GM03348 (cell line): Measurements from ENCODE around the gene ZNF407.

Source experiments
- DNase-seq: peaks from one replicate; pipeline ENCODE4 v3.0.0; 2012; ENCODE audit warnings: low spot score

The ZNF407 gene

DNA sequence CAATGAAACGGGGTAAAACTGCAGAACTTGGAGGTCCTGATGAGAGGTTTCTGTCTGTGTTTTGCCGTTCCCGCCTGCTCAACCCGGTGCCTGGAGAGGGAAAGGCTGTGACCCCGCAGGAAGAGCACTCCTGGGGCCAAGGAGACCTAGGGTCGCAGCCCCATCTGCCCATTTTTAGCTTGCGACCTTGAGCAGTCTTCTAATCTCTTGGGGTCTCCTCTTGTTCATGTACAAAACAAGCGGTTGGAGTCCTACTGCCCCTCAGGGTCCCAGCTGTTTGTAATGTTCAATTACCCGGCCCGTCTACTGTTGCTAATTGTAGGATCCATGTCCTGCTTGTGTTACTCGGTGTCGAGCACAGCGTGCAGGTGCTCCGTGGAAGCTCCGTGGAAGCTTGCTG lies 506.8 kb downstream of the ZNF407 start:
- DNase-seq, result no peak

DNA sequence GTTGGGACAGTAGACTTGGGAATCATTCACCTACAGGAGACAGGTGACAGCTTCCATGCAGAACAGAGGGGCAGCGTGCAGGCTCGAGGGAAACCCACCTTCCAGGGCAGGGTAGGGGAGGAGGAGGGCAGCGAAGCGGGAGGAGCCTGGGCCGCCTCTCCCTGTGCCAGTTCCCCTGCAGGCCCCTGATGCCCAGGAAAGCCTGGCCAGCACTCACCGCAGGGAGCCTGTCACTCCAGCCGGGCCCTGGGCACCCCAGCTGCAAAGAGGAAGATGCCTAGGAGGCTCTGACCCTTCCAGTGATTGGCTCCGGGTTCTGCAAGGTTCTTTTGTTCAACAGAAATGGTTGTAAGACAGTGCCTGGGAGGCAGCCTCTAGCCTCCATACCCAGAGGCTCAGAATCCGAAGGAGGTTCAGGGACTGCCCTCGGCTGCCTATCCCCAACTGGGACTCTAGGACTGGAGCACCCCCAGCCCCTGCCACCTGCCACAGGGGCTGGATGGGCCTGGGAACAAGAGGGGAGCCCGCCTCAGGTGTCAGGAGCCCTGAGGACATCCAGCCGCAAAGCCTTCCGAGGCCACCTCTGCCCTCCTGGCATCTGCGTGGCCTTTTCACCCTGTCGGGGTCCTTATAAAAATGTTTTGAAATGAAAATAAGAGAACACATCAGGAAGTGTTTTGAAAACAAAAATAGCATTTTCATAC lies 508.0 kb downstream of the ZNF407 start:
- no peak for DNase-seq

- no peak for DNase-seq
These were observed 509.1 kb downstream of the ZNF407 start for GRCh38 chr18:75106746-75107145.

DNA sequence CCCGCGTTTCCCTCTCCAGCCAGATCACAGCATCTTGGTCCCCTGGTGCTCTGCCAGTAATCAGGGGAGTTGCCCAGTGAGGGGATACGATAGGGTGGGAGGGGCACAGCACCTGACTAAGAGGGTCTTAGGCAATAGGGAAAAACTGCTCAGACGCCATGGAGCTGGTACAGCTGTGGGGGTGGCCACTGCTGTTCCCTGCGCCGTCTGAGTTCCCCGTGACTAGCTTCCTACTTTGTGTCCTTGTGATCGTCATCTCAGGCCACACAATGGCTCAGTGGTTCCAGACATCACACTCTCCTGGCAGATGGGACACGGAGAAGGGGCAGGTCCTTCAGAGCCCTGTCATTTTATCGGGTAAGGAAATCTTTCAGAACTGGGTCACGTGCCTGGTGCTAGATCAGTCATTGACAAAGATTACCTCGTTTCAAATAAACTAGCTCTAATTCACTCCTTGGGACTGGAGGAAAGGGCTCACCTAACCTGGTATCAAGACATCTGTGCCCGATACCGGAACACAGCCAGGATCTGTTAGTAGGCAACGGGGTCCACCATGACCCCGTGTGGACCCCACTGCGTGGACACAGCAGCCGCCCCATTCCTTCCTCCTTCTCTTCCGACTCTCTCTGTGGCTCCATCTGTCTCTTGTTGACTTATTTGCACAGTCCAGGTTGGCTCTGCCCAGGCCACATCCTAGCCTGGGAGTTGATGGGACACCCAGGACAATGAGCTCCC lies 509.7 kb downstream of the ZNF407 start:
- DNase-seq, result no peak

- DNase-seq, result no peak
These were observed 510.2 kb downstream of the ZNF407 start for GRCh38 chr18:75107931-75108276.

DNA sequence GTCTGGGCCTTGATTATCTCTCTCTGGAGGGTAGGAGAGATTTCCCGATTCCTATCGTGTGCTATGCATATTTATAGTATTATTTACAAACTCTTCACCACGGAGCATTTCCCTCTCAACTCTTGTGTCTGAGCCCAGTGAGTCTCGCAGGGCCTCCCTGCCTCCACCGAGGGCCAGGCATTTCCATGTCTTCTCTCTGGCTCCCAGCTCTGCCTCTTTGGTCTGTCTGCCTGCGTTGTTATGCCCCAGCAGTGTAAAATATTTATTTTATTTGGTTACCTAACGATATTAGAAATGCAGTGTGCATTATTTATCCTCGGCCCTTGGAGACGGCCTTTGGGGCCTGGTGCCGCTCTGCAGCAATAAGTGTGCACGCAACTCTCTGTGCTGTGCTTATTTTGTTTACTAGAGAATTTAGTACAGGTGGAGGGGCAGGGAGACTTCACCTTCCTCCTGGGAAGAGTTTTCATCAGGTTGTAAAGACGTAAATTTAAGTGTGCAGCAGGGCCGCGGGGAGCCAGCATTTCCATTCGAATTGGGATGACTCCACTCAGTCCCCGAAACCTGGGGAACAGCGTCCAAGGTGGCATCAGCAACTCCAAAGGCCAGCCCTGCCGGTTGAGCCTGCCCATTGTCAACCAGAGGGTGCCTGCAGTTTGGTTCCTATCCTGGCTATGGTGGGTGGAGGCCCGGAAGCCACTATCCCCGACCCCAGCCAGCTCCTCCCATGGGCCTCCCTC lies 511.1 kb downstream of the ZNF407 start:
- no peak for DNase-seq

DNA sequence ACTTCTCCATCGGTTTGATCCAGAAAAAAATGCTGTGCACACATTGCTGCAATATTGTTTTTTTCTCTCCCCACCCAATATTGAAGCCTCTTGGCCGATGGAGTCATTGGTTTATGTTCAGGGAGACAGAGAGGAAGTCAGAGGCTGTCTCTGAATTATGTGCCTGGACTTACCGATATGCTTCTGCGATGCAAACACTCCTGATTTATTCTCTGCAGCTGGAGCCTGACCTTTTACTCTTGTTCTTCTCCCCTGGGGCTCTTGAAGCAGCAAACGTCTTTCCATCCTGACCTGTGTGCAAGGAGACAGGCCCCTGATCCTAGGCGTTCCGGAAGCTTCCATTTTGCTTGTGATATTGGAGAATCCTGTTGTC lies 511.6 kb downstream of the ZNF407 start:
- DNase-seq, result no peak

DNA sequence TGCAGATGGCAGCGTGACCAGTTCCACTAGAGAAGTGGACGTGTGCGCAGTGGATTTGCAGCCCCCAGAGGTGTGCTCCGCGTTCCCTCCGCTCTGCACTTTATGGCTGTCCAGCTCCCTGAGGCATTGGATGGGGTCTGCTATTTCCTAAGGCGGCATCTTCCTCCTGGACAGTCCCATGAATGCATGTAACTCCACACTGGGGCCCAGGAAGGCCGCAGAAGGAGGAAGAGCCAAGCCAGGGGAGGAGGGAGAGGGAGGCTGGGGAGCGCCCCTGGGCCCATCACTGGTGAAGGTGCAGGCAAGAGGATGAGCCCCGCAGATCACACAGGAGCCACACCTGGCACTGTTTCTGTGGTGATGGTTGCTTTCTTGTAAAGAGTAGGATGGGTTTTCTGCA lies 512.1 kb downstream of the ZNF407 start:
- DNase-seq, result no peak

DNA sequence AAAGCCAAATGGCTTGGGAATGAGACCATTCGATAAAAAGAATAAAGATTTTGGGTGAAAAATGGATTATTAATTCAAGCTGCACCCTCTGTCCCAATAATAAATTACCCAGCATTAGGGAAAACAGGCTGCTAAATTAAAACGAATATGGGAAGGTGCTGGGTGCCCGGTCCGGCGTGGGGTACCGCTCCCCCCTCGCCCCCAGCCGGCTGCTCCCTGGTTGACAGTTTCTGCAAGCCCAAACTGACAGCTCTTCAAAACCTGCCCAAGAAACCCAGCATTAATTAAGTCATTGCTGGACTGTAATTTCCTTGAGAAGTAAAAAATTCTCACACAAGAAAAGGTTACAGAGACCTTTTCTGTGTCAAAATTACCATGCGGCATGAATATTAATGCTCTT lies 512.6 kb downstream of the ZNF407 start:
- no peak for DNase-seq

GRCh38 chr18:75110846-75111415 lies 513.3 kb downstream of the ZNF407 start:
- no peak for DNase-seq

- DNase-seq, result no peak
These were observed 514.1 kb downstream of the ZNF407 start for GRCh38 chr18:75111760-75112159.

DNA sequence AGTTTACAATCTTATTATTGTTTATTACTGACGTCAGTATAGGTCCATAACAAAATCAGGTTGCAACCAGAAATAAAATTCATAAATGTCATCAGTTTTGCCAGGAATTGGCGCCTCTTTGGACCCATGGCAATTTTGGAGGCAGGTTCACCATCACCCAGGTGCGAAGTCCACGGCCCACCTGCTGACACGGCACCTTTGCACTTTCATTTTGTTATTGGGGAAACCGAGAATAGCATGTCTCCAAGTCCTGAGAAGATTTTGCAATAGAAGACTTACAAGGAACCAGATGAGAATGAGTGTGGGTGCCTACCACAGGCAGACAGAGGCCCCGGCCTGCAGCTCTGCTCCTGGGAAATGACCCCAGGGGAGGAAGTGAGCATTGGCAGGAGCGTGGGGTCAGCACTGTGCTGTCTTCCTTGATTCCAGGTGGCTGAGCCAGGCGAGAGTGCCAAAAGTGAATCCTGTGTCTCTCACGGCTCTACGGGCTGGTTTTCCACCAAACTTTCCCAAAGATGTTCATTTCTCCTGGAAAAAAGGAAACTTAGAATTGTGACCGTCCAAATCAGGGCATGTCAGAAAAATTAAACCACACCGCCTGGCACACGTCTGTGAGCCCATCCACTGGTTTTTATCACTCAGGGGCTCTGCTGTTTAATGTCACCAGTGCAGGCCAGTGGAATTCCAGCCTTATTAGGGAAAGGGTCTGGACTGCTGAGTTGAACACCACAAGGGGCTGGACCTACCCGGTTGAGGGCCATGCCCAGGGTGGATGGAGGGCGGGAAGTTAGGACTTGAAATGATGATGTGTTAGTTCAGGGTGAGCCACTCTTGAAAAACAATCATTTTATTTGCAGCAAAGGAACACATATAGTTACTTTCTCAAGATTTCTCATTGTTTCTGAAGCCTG lies 514.8 kb downstream of the ZNF407 start:
- no peak for DNase-seq

- no peak for DNase-seq
These were observed 515.8 kb downstream of the ZNF407 start for GRCh38 chr18:75113455-75113854.

- DNase-seq, result no peak
These were observed 516.6 kb downstream of the ZNF407 start for GRCh38 chr18:75114231-75114764.
